Measurements from ENCODE around the gene RPS6KB2. TPM values are rescaled to one million over a fixed set of nuclear protein-coding genes. Genes with fewer than 3 reads are reported as not detected.

RPS6KB2 gene
- total and polyA plus RNA-seq, 9 of the 15 experiments (the other 6 are each of a cell fraction or from before 2014, with no cell fraction given): 0.42 to 122 (median 82.6) TPM

DNA sequence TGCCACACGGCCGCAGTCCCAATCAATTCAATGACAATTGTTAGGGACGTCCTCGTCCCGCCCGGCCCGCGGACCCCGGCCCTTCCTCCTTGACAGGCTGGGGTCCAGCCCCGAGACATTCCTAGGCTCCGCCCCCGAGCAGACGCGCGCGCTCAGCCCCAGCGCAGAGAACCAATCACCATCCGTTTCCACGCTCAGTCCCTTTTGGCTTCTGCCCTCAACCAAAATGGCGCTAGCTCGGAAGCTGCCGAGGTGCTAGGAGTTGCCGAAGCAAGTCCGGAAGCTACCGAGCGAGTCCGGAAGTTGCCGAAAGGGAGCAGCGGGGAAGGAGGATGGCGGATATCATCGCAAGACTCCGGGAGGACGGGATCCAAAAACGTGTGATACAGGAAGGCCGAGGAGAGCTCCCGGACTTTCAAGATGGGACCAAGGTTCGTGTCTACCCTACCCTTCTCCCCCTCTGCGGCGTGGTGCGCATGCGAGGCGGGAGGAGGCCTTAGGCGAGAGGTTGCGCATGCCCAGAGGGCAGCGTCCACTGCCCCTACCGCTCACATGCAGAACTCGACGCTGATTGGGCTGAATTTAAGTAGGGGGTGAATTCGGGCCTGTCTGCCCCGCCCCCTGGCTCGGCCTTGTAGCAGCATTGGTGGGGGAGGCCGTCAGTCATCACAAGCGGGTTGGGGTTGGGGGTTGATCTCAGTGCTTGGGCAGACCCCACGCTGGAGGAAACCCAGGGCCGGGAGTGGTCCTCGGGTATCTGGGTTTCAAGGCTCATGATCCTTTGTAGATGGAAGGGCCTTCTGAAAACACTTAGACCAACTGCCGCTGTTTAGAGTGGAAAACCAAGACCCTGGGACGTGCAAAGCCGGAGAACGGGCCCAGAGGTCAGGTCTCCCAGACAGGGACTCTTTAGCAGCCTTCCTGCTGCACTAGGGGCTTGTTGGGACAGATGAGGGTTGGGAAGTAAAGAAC lies 54.8 kb downstream of the RPS6KB2 start, which contains the start of gene AIP (continued):
- no peak for TF ChIP-seq HSF4 (CRISPR knock-in tag; IDR thresholded peaks at IDR 0.05; ENCODE audit: borderline replicate concordance)
- TF ChIP-seq FOXK2 (conservative IDR thresholded peaks at IDR 0.05 in 1 of 2, IDR thresholded peaks at IDR 0.05 in 1 of 2; ENCODE audit: low read depth in 2 of 2): 0 out of 4 replicates have a peak, but pooled peaks of 1 of the 2 experiments have one; percentile 22
- TF ChIP-seq SAP30 (IDR thresholded peaks at IDR 0.05; ENCODE audit: borderline replicate concordance, insufficient read depth, low read depth, low read length, poor library complexity, severe bottlenecking): no peak
- TF ChIP-seq ZNF76 (CRISPR knock-in tag; IDR thresholded peaks at IDR 0.05; ENCODE audit: borderline replicate concordance): peak; percentile 7; the same call in 1 of the 2 replicates
- no peak for TF ChIP-seq ARHGAP35 (IDR thresholded peaks at IDR 0.05; ENCODE audit: partially characterized antibody)
- TF ChIP-seq TAF7 (tag; IDR thresholded peaks at IDR 0.05): peak; percentile 97
- TF ChIP-seq, protein P1, sequence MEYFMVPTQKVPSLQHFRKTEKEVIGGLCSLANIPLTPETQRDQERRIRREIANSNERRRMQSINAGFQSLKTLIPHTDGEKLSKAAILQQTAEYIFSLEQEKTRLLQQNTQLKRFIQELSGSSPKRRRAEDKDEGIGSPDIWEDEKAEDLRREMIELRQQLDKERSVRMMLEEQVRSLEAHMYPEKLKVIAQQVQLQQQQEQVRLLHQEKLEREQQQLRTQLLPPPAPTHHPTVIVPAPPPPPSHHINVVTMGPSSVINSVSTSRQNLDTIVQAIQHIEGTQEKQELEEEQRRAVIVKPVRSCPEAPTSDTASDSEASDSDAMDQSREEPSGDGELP (CRISPR knock-in tag; IDR thresholded peaks at IDR 0.05; ENCODE audit: borderline replicate concordance): peak; percentile 96
- peak; percentile 91 for TF ChIP-seq GABPB1 (CRISPR knock-in tag; IDR thresholded peaks at IDR 0.05)
- no peak for TF ChIP-seq ZNF3 (CRISPR knock-in tag; IDR thresholded peaks at IDR 0.05)
- TF ChIP-seq ZNF740 (CRISPR knock-in tag; IDR thresholded peaks at IDR 0.05): peak; percentile 95
- no peak for TF ChIP-seq ZNF740 (tag; IDR thresholded peaks at IDR 0.05)
- no peak for TF ChIP-seq ZNF79 (CRISPR knock-in tag; IDR thresholded peaks at IDR 0.05; ENCODE audit: low read depth)
- TF ChIP-seq, protein P2, sequence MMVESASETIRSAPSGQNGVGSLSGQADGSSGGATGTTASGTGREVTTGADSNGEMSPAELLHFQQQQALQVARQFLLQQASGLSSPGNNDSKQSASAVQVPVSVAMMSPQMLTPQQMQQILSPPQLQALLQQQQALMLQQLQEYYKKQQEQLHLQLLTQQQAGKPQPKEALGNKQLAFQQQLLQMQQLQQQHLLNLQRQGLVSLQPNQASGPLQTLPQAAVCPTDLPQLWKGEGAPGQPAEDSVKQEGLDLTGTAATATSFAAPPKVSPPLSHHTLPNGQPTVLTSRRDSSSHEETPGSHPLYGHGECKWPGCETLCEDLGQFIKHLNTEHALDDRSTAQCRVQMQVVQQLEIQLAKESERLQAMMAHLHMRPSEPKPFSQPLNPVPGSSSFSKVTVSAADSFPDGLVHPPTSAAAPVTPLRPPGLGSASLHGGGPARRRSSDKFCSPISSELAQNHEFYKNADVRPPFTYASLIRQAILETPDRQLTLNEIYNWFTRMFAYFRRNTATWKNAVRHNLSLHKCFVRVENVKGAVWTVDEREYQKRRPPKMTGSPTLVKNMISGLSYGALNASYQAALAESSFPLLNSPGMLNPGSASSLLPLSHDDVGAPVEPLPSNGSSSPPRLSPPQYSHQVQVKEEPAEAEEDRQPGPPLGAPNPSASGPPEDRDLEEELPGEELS (CRISPR knock-in tag; IDR thresholded peaks at IDR 0.05; ENCODE audit: borderline replicate concordance): peak; percentile 98; the same call in 1 of the 2 replicates
- TF ChIP-seq GMEB1 (CRISPR knock-in tag; IDR thresholded peaks at IDR 0.05): 0 out of 2 replicates have a peak, but pooled peaks have one; percentile 15
- TF ChIP-seq TEAD4 (IDR thresholded peaks at IDR 0.05; ENCODE audit: low read length): 0 out of 2 replicates have a peak, but pooled peaks have one; percentile 35
- TF ChIP-seq TEAD4 (CRISPR knock-in tag; IDR thresholded peaks at IDR 0.05; ENCODE audit: borderline replicate concordance): peak; percentile 95; the same call in 1 of the 2 replicates
- TF ChIP-seq ZNF212 (CRISPR knock-in tag; IDR thresholded peaks at IDR 0.05): no peak
- no peak for TF ChIP-seq GATA2 (CRISPR knock-in tag; IDR thresholded peaks at IDR 0.05)
- TF ChIP-seq CREB1 (IDR thresholded peaks at IDR 0.05): peak; percentile 56; the same call in 1 of the 2 replicates
- TF ChIP-seq CREB1 (CRISPR knock-in tag; IDR thresholded peaks at IDR 0.05): peak; percentile 85; the same call in 1 of the 2 replicates
- no peak for TF ChIP-seq ZNF23 (CRISPR knock-in tag; IDR thresholded peaks at IDR 0.05)

All from K562 (cell line).